ENCODE results near the gene TSPEAR.

GRCh38 chr21:44490816-44491215 is 220.6 kb downstream of the TSPEAR start:
- TF ChIP-seq CTCF (IDR thresholded peaks at IDR 0.05; ENCODE audit: low read length) (no peak), EZH2 (IDR thresholded peaks at IDR 0.05; ENCODE audit: borderline replicate concordance, low read length) (no peak)
